PFSK-1 (cell line): ENCODE data around the gene KRTAP9-1.

Source experiments
- POLR2AphosphoS5 ChIP-seq: IDR thresholded peaks from 2 replicates; pipeline ENCODE4 v1.6.1; 2012; ENCODE audit warnings: low read depth, mild to moderate bottlenecking, control low read depth, low read length, moderate library complexity
- TF ChIP-seq, protein P1 (sequence below), 2 experiments: IDR thresholded peaks; 2 replicates each; pipeline versions ENCODE4 v1.6.1 to v1.8.0; 2011 to 2012; ENCODE audit warnings: low read depth in 2 of 2, low read length in 2 of 2, control low read depth in 1 of 2, inconsistent platforms in 1 of 2, mild to moderate bottlenecking in 1 of 2, moderate library complexity in 1 of 2; ENCODE audit not compliant: insufficient read depth in 1 of 2

DNA sequence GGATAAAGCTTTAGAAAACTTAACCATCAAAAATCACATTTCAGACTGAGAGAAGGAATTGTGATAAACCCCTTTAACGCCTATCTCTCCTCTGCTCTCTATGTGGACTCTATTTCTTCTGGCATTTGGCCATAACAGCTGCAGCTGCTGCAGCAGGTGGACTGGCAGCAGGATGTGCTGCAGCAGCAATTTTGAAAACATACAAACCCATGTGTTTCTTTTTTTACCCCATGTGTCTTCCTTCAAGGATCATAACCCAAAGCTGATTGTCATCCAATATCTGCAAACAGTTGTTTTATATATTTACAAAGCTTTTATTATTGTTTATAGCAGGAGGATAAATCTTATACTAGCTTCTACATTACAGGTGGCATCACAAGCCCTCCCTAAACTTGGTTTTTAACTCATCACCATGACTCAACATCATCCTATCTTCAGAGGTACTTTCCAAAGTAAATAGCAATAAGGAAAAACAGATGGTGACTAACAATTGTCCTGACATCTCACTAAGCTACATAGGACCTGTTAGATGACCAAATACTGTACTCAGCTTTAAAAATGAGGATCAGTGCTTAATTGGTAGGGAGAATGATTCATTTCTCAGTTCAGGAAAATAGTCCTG is 22.3 kb downstream of the KRTAP9-1 start:
- TF ChIP-seq, protein P1, sequence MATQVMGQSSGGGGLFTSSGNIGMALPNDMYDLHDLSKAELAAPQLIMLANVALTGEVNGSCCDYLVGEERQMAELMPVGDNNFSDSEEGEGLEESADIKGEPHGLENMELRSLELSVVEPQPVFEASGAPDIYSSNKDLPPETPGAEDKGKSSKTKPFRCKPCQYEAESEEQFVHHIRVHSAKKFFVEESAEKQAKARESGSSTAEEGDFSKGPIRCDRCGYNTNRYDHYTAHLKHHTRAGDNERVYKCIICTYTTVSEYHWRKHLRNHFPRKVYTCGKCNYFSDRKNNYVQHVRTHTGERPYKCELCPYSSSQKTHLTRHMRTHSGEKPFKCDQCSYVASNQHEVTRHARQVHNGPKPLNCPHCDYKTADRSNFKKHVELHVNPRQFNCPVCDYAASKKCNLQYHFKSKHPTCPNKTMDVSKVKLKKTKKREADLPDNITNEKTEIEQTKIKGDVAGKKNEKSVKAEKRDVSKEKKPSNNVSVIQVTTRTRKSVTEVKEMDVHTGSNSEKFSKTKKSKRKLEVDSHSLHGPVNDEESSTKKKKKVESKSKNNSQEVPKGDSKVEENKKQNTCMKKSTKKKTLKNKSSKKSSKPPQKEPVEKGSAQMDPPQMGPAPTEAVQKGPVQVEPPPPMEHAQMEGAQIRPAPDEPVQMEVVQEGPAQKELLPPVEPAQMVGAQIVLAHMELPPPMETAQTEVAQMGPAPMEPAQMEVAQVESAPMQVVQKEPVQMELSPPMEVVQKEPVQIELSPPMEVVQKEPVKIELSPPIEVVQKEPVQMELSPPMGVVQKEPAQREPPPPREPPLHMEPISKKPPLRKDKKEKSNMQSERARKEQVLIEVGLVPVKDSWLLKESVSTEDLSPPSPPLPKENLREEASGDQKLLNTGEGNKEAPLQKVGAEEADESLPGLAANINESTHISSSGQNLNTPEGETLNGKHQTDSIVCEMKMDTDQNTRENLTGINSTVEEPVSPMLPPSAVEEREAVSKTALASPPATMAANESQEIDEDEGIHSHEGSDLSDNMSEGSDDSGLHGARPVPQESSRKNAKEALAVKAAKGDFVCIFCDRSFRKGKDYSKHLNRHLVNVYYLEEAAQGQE (IDR thresholded peaks at IDR 0.05; ENCODE audit: insufficient read depth in 1 of 2, low read depth in 2 of 2, low read length in 2 of 2), result no peak
- TF ChIP-seq POLR2AphosphoS5, result no peak
